ENCODE data around the gene UGT1A3.
A peak's percentile ranks its signal among the peaks of the same experiment; 100 is the strongest.

Gene UGT1A3

DNA sequence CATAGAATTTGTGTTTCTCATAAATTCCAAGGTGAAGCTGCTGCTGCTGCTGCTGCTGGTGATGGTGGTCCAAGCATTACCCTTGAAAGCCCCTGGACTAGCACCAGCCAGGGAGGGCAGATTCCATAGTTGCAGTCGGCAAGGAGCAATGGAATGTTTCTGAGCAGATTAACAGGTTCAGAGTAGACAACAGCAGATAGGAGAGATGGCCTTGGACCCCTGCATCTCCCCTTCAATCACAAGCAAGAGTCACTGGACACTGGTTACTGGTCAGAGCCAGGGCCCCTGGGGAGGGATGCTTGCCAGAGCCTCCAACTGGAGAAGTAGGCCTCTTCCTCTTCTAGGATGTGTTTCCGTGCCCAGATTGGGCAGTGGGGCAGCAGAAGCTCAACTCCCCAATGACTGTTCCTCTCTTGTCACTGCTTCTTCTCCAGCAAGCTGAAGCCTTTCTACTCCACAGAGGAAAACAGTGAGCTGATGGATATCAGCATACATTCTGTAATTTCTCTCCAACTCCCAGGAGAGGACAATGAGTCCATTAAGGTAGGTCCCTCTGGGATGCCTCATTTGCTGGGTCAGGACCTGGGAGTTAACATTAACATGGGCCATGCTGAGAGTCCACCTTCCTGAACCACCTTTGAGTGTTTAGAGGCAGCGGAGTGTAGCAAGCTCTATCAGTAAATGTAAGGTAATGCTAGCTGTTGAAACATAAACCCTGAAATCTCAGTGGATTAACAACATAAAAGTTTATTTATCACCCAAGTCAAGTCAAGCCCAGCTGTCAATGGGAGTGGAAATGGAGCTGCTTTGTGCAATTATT is 84.6 kb downstream of the UGT1A3 start:
- no peaks in the 10 kb centered on the region for H3K9me3 ChIP-seq

DNA sequence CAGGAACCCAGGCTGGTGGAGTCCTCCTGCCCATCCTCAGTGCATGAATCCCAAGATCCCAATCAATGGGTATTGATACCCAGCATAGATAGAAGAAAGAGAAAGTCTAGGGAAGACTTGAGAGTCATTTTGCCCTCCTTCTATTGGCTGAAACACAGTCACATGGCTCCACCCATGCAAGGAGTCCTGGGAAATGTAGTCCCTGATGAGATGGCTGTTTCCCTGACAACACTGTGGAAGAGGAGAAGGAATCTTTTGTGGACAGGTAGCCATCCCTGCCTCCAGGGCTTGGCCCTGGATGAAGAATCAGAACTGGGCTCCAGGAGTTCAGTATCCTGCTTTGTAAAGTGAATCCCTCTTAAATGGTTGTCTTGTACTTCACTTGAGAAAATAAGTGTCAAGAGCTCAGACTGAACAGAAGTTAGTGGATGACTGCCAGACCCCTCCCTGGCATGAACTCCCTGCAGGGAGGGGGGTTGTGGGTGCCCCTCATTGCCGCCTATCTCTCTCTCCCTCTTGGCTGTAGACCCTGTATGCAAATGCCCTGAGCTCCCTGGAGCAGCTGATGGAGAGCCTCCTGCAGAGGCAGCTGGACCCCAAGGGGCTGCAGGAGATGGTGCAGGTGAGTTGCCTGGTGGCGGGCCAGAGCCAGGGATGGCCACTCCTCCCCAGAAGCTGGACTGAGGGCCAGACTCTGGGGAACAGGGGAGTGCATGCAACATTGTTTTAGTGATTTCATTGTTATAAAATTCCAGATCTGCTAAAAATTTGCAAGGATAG is 85.4 kb downstream of the UGT1A3 start:
- no peaks in the 10 kb centered on the region for H3K36me3 ChIP-seq

More for the DNA sequence above, 84.6 kb downstream of the UGT1A3 start:
- H3K27ac ChIP-seq: no peak overlapping the region
- H3K9ac ChIP-seq: no peak overlapping the region
- TF ChIP-seq Cebpa-rat (IDR thresholded peaks at IDR 0.05): no peak
- H3K36me3 ChIP-seq: no peaks in the 10 kb centered on the region
- no peak overlapping the region for H3K4me2 ChIP-seq
- no peaks in the 10 kb centered on the region for H3K27me3 ChIP-seq
- peaks cover 20% of the 10 kb centered on the region for H3K4me1 ChIP-seq
- no peak overlapping the region for H3K4me3 ChIP-seq
- no peaks in the 10 kb centered on the region for H4K20me1 ChIP-seq

DNA sequence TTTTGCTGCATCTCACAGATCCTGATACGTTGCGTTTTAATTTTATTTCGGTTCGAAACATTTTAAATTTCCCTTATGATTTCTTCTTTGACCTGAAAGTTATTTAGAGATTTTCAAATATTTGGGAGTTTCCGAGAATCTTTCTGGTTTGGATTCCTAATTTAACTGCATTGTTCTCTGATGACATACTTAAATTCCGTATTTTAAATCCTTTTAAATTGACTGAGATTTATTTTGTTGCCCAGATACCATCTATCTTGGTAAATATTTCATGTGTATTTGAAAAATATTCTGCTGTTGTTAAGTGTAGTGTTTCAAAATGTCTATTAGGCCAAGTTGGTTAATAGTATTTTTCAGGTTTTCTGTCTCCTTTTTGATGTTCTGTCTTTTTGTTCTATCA is 87.0 kb downstream of the UGT1A3 start:
- Histone ChIP-seq H3K4me3 (no peak overlapping the region), H3K4me2 (no peak overlapping the region), H3K9ac (no peak overlapping the region), H3K9me3 (no peaks in the 10 kb centered on the region), H3K27me3 (no peaks in the 10 kb centered on the region), H3K27ac (no peak overlapping the region), H4K20me1 (no peaks in the 10 kb centered on the region), H3K36me3 (no peaks in the 10 kb centered on the region), H3K4me1 (peaks cover 20% of the 10 kb centered on the region)
- TF ChIP-seq Cebpa-rat (IDR thresholded peaks at IDR 0.05): no peak

More for the DNA sequence above, 85.4 kb downstream of the UGT1A3 start:
- H3K4me1 ChIP-seq: peaks cover 20% of the 10 kb centered on the region
- H3K4me2 ChIP-seq: no peak overlapping the region
- no peaks in the 10 kb centered on the region for H3K9me3 ChIP-seq
- H3K4me3 ChIP-seq: no peak overlapping the region
- no peak for TF ChIP-seq Cebpa-rat (IDR thresholded peaks at IDR 0.05)
- no peaks in the 10 kb centered on the region for H3K27me3 ChIP-seq
- no peak overlapping the region for H3K9ac ChIP-seq
- no peak overlapping the region for H3K27ac ChIP-seq
- H4K20me1 ChIP-seq: no peaks in the 10 kb centered on the region

DNA sequence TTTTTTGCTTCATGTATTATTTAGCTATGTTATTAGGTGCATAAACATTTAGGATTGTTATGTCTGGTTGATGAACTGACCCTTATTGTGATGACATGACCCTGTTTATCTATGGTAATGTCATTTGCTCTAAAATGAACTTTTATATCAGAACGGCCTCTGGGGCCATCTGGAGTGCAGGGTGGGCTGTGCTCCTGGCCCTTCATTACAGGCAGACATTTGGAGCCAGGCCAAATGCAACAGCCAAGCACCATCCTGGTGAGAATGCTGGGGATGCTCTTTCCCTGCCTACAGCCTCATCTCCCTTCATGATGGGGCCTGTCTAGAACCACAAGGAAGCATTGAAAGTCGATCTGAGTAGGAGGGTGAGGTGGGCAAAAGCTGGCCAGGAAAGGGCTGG is 87.5 kb downstream of the UGT1A3 start:
- Histone ChIP-seq H3K4me2 (peak overlapping the region; percentile 72), H3K4me1 (peaks cover 20% of the 10 kb centered on the region), H3K27ac (no peak overlapping the region), H3K36me3 (no peaks in the 10 kb centered on the region), H3K9ac (0 out of 2 replicates have a peak overlapping the region, but pooled peaks have one; percentile 57), H4K20me1 (no peaks in the 10 kb centered on the region), H3K4me3 (no peak overlapping the region), H3K27me3 (no peaks in the 10 kb centered on the region), H3K9me3 (no peaks in the 10 kb centered on the region)
- TF ChIP-seq Cebpa-rat (IDR thresholded peaks at IDR 0.05): no peak

DNA sequence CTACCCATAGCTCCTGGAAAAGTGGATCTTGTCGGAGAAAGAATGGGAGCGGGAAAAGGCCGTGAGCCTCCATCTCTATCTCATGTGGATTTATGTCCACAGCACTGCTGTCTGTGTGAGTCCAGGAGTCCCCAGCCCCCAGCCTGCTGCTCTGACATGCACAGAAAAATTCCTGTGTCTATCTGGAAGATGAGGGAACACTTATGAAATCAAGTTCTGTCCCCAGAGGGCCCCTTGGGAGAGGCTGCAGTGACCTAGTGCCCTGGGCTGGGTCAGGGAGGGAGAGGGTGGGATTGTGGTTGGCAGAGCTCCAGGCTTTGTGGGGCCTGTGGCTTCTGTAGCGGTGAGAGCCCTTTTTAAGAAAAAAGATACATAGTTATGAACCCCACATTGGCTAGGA is 87.9 kb downstream of the UGT1A3 start:
- Histone ChIP-seq H3K4me1 (peaks cover 20% of the 10 kb centered on the region), H4K20me1 (no peaks in the 10 kb centered on the region), H3K36me3 (no peaks in the 10 kb centered on the region), H3K4me3 (no peak overlapping the region), H3K27me3 (no peaks in the 10 kb centered on the region), H3K27ac (no peak overlapping the region), H3K4me2 (peak overlapping the region; percentile 72), H3K9me3 (no peaks in the 10 kb centered on the region), H3K9ac (0 out of 2 replicates have a peak overlapping the region, but pooled peaks have one; percentile 57)
- no peak for TF ChIP-seq Cebpa-rat (IDR thresholded peaks at IDR 0.05)

DNA sequence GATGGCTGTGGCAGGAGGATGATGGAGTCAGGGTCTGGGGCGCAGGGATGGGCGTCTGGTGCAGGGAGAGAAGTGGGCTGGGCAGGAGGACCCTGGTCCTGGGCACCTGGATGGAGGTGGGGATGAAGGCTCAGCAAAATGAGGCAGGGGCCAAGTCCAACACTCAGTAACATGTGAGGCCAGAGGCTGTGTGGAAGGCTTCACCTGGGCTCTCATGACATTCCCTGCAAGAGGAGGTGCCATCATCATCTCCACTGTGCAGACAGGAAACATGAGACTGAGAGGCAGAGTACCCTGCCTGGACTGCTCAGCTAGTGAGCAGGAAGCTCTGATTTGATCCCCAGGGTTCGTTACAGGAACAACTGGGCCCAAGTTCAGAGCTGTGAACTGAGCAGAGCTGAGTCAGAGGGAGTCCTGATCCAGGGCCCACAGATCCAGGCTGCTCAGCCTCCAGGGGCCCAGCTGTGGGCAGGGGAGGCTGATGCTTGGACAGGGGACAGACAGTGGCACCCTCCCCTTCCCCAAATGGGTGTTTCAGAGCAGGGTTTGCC is 88.6 kb downstream of the UGT1A3 start:
- Histone ChIP-seq H3K9ac (peak overlapping the region; percentile 57; the same call in 1 of the 2 replicates), H3K4me3 (no peak overlapping the region), H3K4me1 (peaks cover 22% of the 10 kb centered on the region), H4K20me1 (no peaks in the 10 kb centered on the region), H3K27ac (peak overlapping the region; percentile 40; the same call in 1 of the 2 replicates), H3K4me2 (peak overlapping the region; percentile 72), H3K9me3 (no peaks in the 10 kb centered on the region), H3K27me3 (no peaks in the 10 kb centered on the region), H3K36me3 (no peaks in the 10 kb centered on the region)
- TF ChIP-seq Cebpa-rat (IDR thresholded peaks at IDR 0.05): no peak

DNA sequence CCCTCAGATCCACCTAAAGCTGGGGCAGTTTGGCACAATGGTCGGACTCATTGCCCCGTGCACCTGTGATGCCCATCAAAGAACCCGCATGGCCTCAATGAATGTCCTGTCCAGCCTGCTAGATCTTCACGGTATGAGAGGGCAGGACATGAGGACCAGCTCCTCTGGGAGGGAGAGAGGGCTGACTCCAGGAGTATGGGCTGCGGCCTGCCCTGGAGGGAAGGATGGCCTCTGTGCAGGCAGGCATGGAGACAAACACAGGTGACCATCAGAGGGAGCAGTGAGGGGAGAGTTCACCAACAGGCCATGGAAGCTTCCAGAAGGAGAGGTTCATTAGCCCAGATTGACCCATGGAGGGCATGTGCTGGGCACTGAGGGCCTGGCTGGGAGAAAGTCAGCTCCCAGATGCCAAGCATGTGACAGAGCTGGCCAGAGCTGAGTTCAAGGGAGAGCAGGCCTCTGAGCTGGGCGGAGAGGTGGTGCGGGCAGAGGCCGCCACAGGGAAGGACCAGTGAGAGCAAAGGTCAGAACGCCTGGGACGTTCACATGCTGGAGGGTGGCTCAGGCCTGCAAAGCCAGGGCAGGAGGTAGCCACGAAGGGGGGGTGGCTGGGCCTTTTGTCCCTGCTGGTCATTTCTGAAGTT is 89.3 kb downstream of the UGT1A3 start:
- TF ChIP-seq Cebpa-rat (IDR thresholded peaks at IDR 0.05): no peak
- peak overlapping the region; percentile 72 for H3K4me2 ChIP-seq

DNA sequence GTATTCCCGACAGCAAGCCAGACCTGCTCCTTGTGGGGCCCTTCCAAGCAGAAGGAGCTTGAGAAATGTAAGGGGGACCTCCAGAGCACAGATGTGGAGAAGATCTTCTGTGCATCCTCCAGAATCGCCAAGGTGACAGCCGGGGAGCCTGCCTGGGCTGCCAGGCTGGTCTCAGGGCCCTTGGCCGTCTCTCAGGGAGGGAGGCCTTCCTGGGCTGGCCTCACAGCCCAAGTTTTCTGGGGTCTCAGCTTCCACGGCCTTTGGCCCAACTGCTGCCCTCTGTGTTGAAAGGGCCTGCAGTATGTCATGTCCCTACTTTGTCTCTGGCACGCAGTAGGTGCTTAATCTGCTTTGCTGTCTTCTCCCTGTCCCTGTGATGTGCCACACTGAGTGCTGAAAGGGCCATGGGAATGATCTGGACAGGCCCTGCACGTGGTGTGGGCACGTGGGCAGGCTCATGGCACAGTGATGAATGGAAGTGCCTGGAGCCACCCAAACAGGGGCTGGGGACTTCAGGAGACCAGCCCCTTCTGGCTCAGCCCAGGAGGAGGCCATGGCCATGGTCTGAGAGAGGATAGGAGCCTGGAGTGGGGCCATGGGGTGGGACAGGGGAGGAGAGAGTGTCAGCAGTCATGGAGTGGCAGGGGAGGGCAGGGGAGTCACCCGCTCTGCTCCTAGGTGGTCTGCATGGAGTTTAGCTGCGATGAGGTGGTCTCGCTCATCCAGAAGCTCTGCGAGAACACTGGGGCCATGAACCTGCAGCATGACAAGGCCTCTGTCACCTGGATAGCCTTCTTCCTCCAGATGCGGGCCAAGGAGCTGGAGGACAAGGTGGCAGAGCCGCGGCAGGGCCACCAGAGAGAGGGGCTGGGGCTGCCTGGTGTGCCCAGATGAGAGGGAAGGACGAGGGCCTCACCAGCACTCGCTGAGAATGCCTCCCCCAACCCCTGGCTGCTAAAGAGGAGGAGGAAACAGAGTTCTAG is 90.1 kb downstream of the UGT1A3 start:
- Histone ChIP-seq H3K9me3 (no peaks in the 10 kb centered on the region), H3K36me3 (no peaks in the 10 kb centered on the region), H3K4me3 (no peak overlapping the region), H3K4me1 (peaks cover 37% of the 10 kb centered on the region), H3K27ac (no peak overlapping the region), H3K9ac (no peak overlapping the region), H4K20me1 (no peaks in the 10 kb centered on the region), H3K27me3 (no peaks in the 10 kb centered on the region), H3K4me2 (no peak overlapping the region)
- TF ChIP-seq Cebpa-rat (IDR thresholded peaks at IDR 0.05): no peak

More for the DNA sequence above, 89.3 kb downstream of the UGT1A3 start:
- H3K4me1 ChIP-seq: peaks cover 28% of the 10 kb centered on the region
- H3K27me3 ChIP-seq: no peaks in the 10 kb centered on the region
- H3K4me3 ChIP-seq: no peak overlapping the region
- peak overlapping the region; percentile 40; the same call in 1 of the 2 replicates for H3K27ac ChIP-seq
- H3K9ac ChIP-seq: peak overlapping the region; percentile 57; the same call in 1 of the 2 replicates
- no peaks in the 10 kb centered on the region for H3K9me3 ChIP-seq
- H4K20me1 ChIP-seq: no peaks in the 10 kb centered on the region
- no peaks in the 10 kb centered on the region for H3K36me3 ChIP-seq
